GM23248 (cell line): ENCODE data around the gene GAGE10. TPM values are rescaled to one million over a fixed set of nuclear protein-coding genes. Genes with fewer than 3 reads are reported as not detected.
"Not testable (repeated sequence)": the region's sequence is repeated elsewhere in the genome, so short reads cannot be mapped to it uniquely, and the experiment has no call there.

Source experiments
- DNase-seq: peaks from one replicate; pipeline ENCODE4 v3.0.0-alpha.2; 2015
- H2AFZ ChIP-seq: fragments of 200-600 bp; sonication (generic); 2 replicates; pipeline ENCODE4 v1.6.1; 2016; ENCODE audit warnings: antibody characterized with exemption
- H3F3A ChIP-seq: fragments of 200-600 bp; sonication (generic); 2 replicates; pipeline ENCODE4 v1.6.1; 2016; ENCODE audit warnings: mild to moderate bottlenecking, antibody characterized with exemption, mixed run types; ENCODE audit not compliant: insufficient read depth
- H3K27ac ChIP-seq: fragments of 200-600 bp; sonication (generic); 2 replicates; pipeline ENCODE4 v1.5.1; 2016; ENCODE audit warnings: mild to moderate bottlenecking
- H3K27me3 ChIP-seq: fragments of 200-600 bp; sonication (generic); replicated peaks from 2 replicates; pipeline ENCODE4 v1.6.1; 2016; ENCODE audit warnings: mild to moderate bottlenecking; ENCODE audit not compliant: insufficient read depth
- H3K36me3 ChIP-seq: fragments of 200-600 bp; sonication (generic); 2 replicates; pipeline ENCODE4 v1.6.1; 2016; ENCODE audit warnings: low read depth, mild to moderate bottlenecking
- H3K4me1 ChIP-seq: fragments of 200-600 bp; sonication (generic); 2 replicates; pipeline ENCODE4 v1.6.1; 2016; ENCODE audit warnings: mild to moderate bottlenecking; ENCODE audit not compliant: insufficient read depth
- H3K4me2 ChIP-seq: fragments of 200-600 bp; sonication (generic); one replicate; pipeline ENCODE4 v1.6.1; 2016; ENCODE audit warnings: mild to moderate bottlenecking; ENCODE audit not compliant: unreplicated experiment
- H3K4me3 ChIP-seq: fragments of 200-600 bp; sonication (generic); 2 replicates; pipeline ENCODE4 v1.5.1; 2016; ENCODE audit warnings: mild to moderate bottlenecking
- H3K79me2 ChIP-seq: fragments of 200-600 bp; sonication (generic); 2 replicates; pipeline ENCODE4 v1.6.1; 2016; ENCODE audit warnings: mild to moderate bottlenecking; ENCODE audit not compliant: insufficient read depth
- H3K9ac ChIP-seq: fragments of 200-600 bp; sonication (generic); 2 replicates; pipeline ENCODE4 v1.6.1; 2016; ENCODE audit warnings: mild to moderate bottlenecking
- H3K9me2 ChIP-seq: fragments of 200-600 bp; sonication (generic); 2 replicates; pipeline ENCODE4 v1.6.1; 2016; ENCODE audit warnings: mixed run types, mild to moderate bottlenecking, moderate library complexity; ENCODE audit not compliant: insufficient read depth
- H3K9me3 ChIP-seq: fragments of 200-600 bp; sonication (generic); one replicate; pipeline ENCODE4 v1.6.1; 2017; ENCODE audit warnings: low read depth
- H4K20me1 ChIP-seq: fragments of 200-600 bp; sonication (generic); 2 replicates; pipeline ENCODE4 v1.6.0; 2016; ENCODE audit not compliant: insufficient read depth
- WGBS, 2 experiments: methylation state at CpG; one replicate each; pipeline ENCODE4 v1.1.6; 2015 to 2017; ENCODE audit warnings: low lambda C conversion rate in 2 of 2, low coverage in 1 of 2; ENCODE audit errors: missing lambda C conversion rate in 2 of 2; 5-methylcytosine and 5-hydroxymethylcytosine counted together
- in situ Hi-C: fragments of 300-500 bp; cut with MboI; formaldehyde crosslinking; loops from 2 replicates; pipeline ENCODE4 v1.15.0; 2020
- polyA plus RNA-seq: library from polyadenylated mRNA; unstranded; fragments of >200 nt; fragmentation: Nextera tagmentation; extraction: Ambion mirVana; gene quantifications from 2 replicates; pipeline ENCODE4 v1.2.1, GENCODE V29; 2016
- total RNA-seq: library from RNA; depleted of rRNA; stranded (reverse); fragments of >200 nt; shearing (Covaris generic); gene quantifications from 2 replicates; pipeline ENCODE4 v1.2.3, GENCODE V29; 2014; rRNA removed

GAGE10 gene
- total and polyA plus RNA-seq, 2 experiments from 2014 or later, result not detected

DNA sequence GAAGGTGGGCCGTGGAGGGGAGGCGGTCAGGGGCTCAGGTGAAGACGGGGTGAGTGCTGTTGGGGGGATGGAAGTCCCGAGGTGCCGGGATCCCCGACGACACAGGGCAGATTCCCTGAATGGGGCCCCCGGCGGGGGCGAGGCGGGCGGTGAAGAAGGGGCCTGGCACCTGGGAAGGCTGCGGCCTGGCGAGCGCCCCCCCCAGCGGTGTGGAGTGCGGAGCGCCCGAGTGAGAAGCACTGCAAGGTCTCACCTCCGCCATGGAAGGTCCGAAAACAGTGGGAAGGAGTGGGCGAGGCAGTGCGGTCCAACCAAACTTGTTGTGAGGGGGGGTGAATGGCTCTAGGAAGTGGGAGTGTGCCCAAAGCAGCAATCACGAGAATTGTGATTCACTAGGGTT is 38.0 kb downstream of the GAGE10 start:
- H3K27ac ChIP-seq, H3K4me3 ChIP-seq, H4K20me1 ChIP-seq, H3F3A ChIP-seq, DNase-seq, H3K9me2 ChIP-seq, H3K9me3 ChIP-seq, H3K4me2 ChIP-seq, in situ Hi-C loops, H3K79me2 ChIP-seq, H3K27me3 ChIP-seq, H2AFZ ChIP-seq, H3K9ac ChIP-seq, H3K4me1 ChIP-seq, H3K36me3 ChIP-seq: not testable (repeated sequence)
- 76 to 80% methylated on average over 3 to 14 of the region's 24 CpGs for WGBS, 2 experiments

DNA sequence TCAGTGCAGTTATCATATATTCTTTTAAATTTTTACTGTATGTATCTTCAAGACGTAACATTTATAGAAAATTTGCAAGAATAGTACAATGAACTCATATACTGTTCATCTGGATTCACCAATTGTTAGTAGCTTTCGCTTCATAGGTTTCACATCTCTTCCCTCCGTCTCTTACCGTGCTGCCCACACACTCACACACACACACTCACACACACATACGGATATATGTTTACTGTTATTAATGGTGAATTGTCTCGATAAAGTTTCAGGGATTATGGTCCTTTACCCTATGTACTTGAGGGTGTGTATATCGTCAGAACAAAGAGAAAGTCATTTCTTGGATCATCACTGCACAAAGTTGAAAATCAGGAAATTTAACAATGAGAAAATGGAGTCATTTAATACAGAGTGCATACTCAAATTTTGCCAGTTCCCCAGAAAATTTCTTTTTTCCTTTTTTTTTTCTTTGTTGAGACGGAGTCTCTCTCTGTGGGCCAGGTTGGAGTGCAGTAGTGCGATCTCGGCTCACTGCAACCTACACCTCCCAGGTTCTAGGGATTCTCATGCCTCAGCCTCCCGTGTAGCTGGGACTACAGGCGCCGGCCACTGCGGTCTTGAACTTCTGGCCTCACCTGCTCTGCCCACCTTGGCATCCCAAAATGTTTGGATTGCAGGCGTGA is 41.2 kb downstream of the GAGE10 start:
- H3K36me3 ChIP-seq, H3K27me3 ChIP-seq, DNase-seq, H2AFZ ChIP-seq, in situ Hi-C loops, H3K9ac ChIP-seq, H3K79me2 ChIP-seq, H3K9me2 ChIP-seq, H3F3A ChIP-seq, H3K27ac ChIP-seq, H3K4me3 ChIP-seq, H3K4me1 ChIP-seq, H3K4me2 ChIP-seq, H3K9me3 ChIP-seq, H4K20me1 ChIP-seq: not testable (repeated sequence)
- WGBS, 2 experiments, result 47 to 53% methylated on average over 14 of the region's 15 CpGs

DNA sequence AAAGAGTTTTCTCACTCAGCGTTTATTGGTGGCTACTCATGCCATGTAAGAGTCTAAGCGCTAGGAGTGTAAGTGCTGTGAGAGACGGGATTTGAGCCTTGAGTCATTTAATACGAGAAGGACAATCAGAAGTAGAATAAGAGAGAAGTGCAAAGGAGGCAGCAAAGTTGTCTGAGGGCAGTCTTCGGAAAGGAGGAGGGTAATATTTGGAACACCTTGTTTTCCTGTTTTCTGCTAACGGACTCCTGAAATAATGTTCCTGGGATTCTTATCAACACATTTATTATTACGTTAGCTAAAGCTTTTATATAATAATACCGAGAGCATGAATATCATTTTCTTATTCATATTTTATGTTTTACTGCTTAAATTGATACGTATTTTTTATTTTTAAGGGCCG is 42.0 kb downstream of the GAGE10 start:
- H3K9ac ChIP-seq, H3K9me3 ChIP-seq, H3K27ac ChIP-seq, H4K20me1 ChIP-seq, H3K36me3 ChIP-seq, H3F3A ChIP-seq, H3K9me2 ChIP-seq, H3K79me2 ChIP-seq, H3K4me3 ChIP-seq, in situ Hi-C loops, H2AFZ ChIP-seq, DNase-seq, H3K4me2 ChIP-seq, H3K4me1 ChIP-seq, H3K27me3 ChIP-seq: not testable (repeated sequence)
- 32 to 38% methylated on average over 6 to 9 of the region's 10 CpGs for WGBS, 2 experiments

DNA sequence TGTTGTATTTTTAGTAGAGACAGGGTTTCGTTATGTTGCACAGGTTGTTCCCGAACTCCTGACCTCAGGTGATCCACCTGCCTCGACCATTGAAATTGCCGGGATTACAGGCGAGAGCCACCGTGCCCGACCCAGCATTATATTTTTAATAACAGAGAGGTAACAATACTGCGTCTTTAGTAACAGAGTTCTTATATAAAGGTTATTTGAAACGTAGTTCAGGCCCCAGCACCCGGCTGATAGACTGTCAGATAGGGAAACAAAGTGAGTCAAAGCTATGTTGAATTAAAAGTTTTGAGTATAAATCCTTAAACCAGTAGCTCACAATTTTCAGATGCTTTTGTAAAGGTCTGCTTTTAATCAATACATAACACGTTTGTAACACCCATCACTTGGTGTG is 42.7 kb downstream of the GAGE10 start:
- H3K27ac ChIP-seq, H2AFZ ChIP-seq, H3K36me3 ChIP-seq, H3K4me3 ChIP-seq, H3K27me3 ChIP-seq, in situ Hi-C loops, H3K4me1 ChIP-seq, H4K20me1 ChIP-seq, H3K9me3 ChIP-seq, H3F3A ChIP-seq, H3K79me2 ChIP-seq, DNase-seq, H3K9me2 ChIP-seq, H3K9ac ChIP-seq, H3K4me2 ChIP-seq: not testable (repeated sequence)
- 49 to 61% methylated on average over 6 to 9 of the region's 11 CpGs for WGBS, 2 experiments

Other genes starting within 250 kb of the GAGE10 start
- 0.22 TPM in 1 of 2 replicates, not detected in the other for gene CCDC120, start 244.6 kb upstream of the GAGE10 start, total RNA-seq
- gene CCDC120, start 244.6 kb upstream of the GAGE10 start, polyA plus RNA-seq, result 0.94 and 1.3 TPM in 2 replicates
- gene PRAF2, start 229.6 kb upstream of the GAGE10 start, total RNA-seq, result 17.5 and 24.6 TPM in 2 replicates
- gene PRAF2, start 229.6 kb upstream of the GAGE10 start, polyA plus RNA-seq, result 141 and 143 TPM in 2 replicates
- 78.5 and 91.9 TPM in 2 replicates for gene WDR45, start 223.8 kb upstream of the GAGE10 start, total RNA-seq
- 101 and 103 TPM in 2 replicates for gene WDR45, start 223.8 kb upstream of the GAGE10 start, polyA plus RNA-seq
- gene GPKOW, start 179.9 kb upstream of the GAGE10 start, total RNA-seq, result 19.7 and 22.4 TPM in 2 replicates
- gene GPKOW, start 179.9 kb upstream of the GAGE10 start, polyA plus RNA-seq, result 20.9 and 23.8 TPM in 2 replicates
- 1.3 and 8.0 TPM in 2 replicates for gene MAGIX, start 140.9 kb upstream of the GAGE10 start, total RNA-seq
- 1.1 and 1.5 TPM in 2 replicates for gene MAGIX, start 140.9 kb upstream of the GAGE10 start, polyA plus RNA-seq
- gene PLP2, start 131.7 kb upstream of the GAGE10 start, total RNA-seq, result 62.3 and 62.5 TPM in 2 replicates
- 204 and 209 TPM in 2 replicates for gene PLP2, start 131.7 kb upstream of the GAGE10 start, polyA plus RNA-seq
- 9.0 and 10.8 TPM in 2 replicates for gene PRICKLE3, start 117.3 kb upstream of the GAGE10 start, total RNA-seq
- gene PRICKLE3, start 117.3 kb upstream of the GAGE10 start, polyA plus RNA-seq, result 5.1 TPM in 2 replicates
- 0.54 TPM in 1 of 2 replicates, not detected in the other for gene SYP, start 103.5 kb upstream of the GAGE10 start, total RNA-seq
- gene SYP, start 103.5 kb upstream of the GAGE10 start, polyA plus RNA-seq, result 0.23 TPM in 1 of 2 replicates, not detected in the other
- gene CACNA1F, start 70.3 kb upstream of the GAGE10 start, total RNA-seq, result not detected in 2 replicates
- not detected in 2 replicates for gene CACNA1F, start 70.3 kb upstream of the GAGE10 start, polyA plus RNA-seq
- 8.6 and 10.7 TPM in 2 replicates for gene CCDC22, start 68.2 kb upstream of the GAGE10 start, total RNA-seq
- 11.8 and 12.7 TPM in 2 replicates for gene CCDC22, start 68.2 kb upstream of the GAGE10 start, polyA plus RNA-seq
- gene FOXP3, start 38.9 kb upstream of the GAGE10 start, total RNA-seq, result not detected in 2 replicates
- 0.08 and 0.20 TPM in 2 replicates for gene FOXP3, start 38.9 kb upstream of the GAGE10 start, polyA plus RNA-seq
- gene PPP1R3F, start 33.9 kb upstream of the GAGE10 start, total RNA-seq, result 6.2 and 10.6 TPM in 2 replicates
- gene PPP1R3F, start 33.9 kb upstream of the GAGE10 start, polyA plus RNA-seq, result 4.4 and 5.7 TPM in 2 replicates
- not detected in 2 replicates for gene GAGE12J, start 18.4 kb downstream of the GAGE10 start, total RNA-seq
- not detected in 2 replicates for gene GAGE12J, start 18.4 kb downstream of the GAGE10 start, polyA plus RNA-seq
- gene GAGE13, start 27.9 kb downstream of the GAGE10 start, total RNA-seq, result not detected in 2 replicates
- not detected in 2 replicates for gene GAGE13, start 27.9 kb downstream of the GAGE10 start, polyA plus RNA-seq
- not detected in 2 replicates for gene GAGE12C, start 228.5 kb downstream of the GAGE10 start, total RNA-seq
- not detected in 2 replicates for gene GAGE12C, start 228.5 kb downstream of the GAGE10 start, polyA plus RNA-seq
- gene GAGE12D, start 238.1 kb downstream of the GAGE10 start, total RNA-seq, result not detected in 2 replicates
- gene GAGE12D, start 238.1 kb downstream of the GAGE10 start, polyA plus RNA-seq, result not detected in 2 replicates
- gene GAGE12E, start 247.6 kb downstream of the GAGE10 start, total RNA-seq, result not detected in 2 replicates
- not detected in 2 replicates for gene GAGE12E, start 247.6 kb downstream of the GAGE10 start, polyA plus RNA-seq